IMR-90 (cell line): Measurements from ENCODE around the gene TSPAN4. TPM values are rescaled to one million over a fixed set of nuclear protein-coding genes. Genes with fewer than 3 reads are reported as not detected.

Source experiments
- ATAC-seq: fragments of 200-7000 bp; cut with Tn5 transposase; 2 replicates; pipeline ENCODE4 v1.9.1; 2020; ENCODE audit warnings: low read depth, mild to moderate bottlenecking, moderate library complexity
- BruUV-seq: library from RNA; stranded (reverse); fragments of 400-500 nt; replicated peaks from 2 replicates; lab custom pipeline; 2021; lab: Mats Ljungman, UMichigan
- CTCF ChIA-PET: fragments of 300-600 bp; formaldehyde crosslinking; extraction: SDS; loops from one replicate; lab custom pipeline; 2021; ENCODE audit warnings: antibody characterized with exemption; lab: Yijun Ruan, JAX
- POLR2A ChIA-PET: fragments of 300-600 bp; sonication (Branson Sonifier 250); formaldehyde crosslinking; loops from one replicate; lab custom pipeline; 2022; ENCODE audit warnings: antibody characterized with exemption; ENCODE audit not compliant: unreplicated experiment; lab: Charles Lee
- DNase-seq: peaks from one replicate; pipeline ENCODE4 v3.0.0; 2013
- H2AFZ ChIP-seq: replicated peaks from 2 replicates; pipeline ENCODE3; 2013; ENCODE audit warnings: low read length, mild to moderate bottlenecking; ENCODE audit not compliant: poor library complexity
- H2AK5ac ChIP-seq: 2 replicates; pipeline ENCODE4 v1.6.1; 2013; ENCODE audit warnings: low read depth, low read length, inconsistent platforms
- H2AK9ac ChIP-seq: replicated peaks from 2 replicates; pipeline ENCODE3; 2013; ENCODE audit warnings: mild to moderate bottlenecking, low read depth, low read length, moderate library complexity; ENCODE audit not compliant: poor library complexity
- H2BK120ac ChIP-seq: 2 replicates; pipeline ENCODE4 v1.6.1; 2013; ENCODE audit warnings: low read depth, low read length, inconsistent platforms
- H2BK15ac ChIP-seq: 3 replicates; pipeline ENCODE4 v1.6.1; 2013; ENCODE audit warnings: low read depth, low read length, inconsistent platforms
- H2BK20ac ChIP-seq: 2 replicates; pipeline ENCODE4 v1.6.1; 2013; ENCODE audit warnings: low read depth, mild to moderate bottlenecking, inconsistent platforms, low read length, moderate library complexity
- H2BK5ac ChIP-seq: 2 replicates; pipeline ENCODE4 v1.6.1; 2013; ENCODE audit warnings: mild to moderate bottlenecking, low read depth, low read length, inconsistent platforms; ENCODE audit not compliant: poor library complexity, severe bottlenecking
- H3K14ac ChIP-seq: replicated peaks from 2 replicates; pipeline ENCODE4 v1.6.1; 2013; ENCODE audit warnings: low read depth, low read length, inconsistent platforms
- H3K18ac ChIP-seq: 2 replicates; pipeline ENCODE4 v1.6.1; 2013; ENCODE audit warnings: low read depth, low read length, control low read depth
- H3K23ac ChIP-seq: 2 replicates; pipeline ENCODE4 v1.6.1; 2013; ENCODE audit warnings: low read depth, low read length, inconsistent platforms
- H3K27ac ChIP-seq: 2 replicates; pipeline ENCODE4 v1.5.1; 2013; ENCODE audit warnings: mild to moderate bottlenecking, control low read depth, low read length; ENCODE audit not compliant: insufficient read depth
- H3K27me3 ChIP-seq: 2 replicates; pipeline ENCODE4 v1.6.1; 2013; ENCODE audit warnings: low read length; ENCODE audit not compliant: control insufficient read depth, insufficient read depth
- H3K36me3 ChIP-seq: 2 replicates; pipeline ENCODE4 v1.6.1; 2013; ENCODE audit warnings: low read length, mixed read lengths; ENCODE audit not compliant: control insufficient read depth, insufficient read depth
- H3K4ac ChIP-seq: 2 replicates; pipeline ENCODE4 v1.6.1; 2013; ENCODE audit warnings: low read depth, low read length, inconsistent platforms
- H3K4me1 ChIP-seq: 2 replicates; pipeline ENCODE4 v1.6.1; 2013; ENCODE audit warnings: low read length, mixed read lengths; ENCODE audit not compliant: control insufficient read depth, insufficient read depth
- H3K4me2 ChIP-seq: 2 replicates; pipeline ENCODE4 v1.6.1; 2013; ENCODE audit warnings: low read depth, mild to moderate bottlenecking, control low read depth, low read length, moderate library complexity
- H3K4me3 ChIP-seq: 2 replicates; pipeline ENCODE4 v1.5.1; 2013; ENCODE audit warnings: low read depth, mild to moderate bottlenecking, control low read depth, low read length, moderate library complexity; ENCODE audit not compliant: insufficient read depth
- H3K56ac ChIP-seq: 2 replicates; pipeline ENCODE4 v1.6.1; 2013; ENCODE audit warnings: low read length, inconsistent platforms; ENCODE audit not compliant: insufficient read depth; ENCODE audit errors: extremely low read depth
- H3K79me1 ChIP-seq, 2 experiments: 2 replicates each; pipeline ENCODE4 v1.6.1; 2013; ENCODE audit warnings: low read length in 2 of 2, inconsistent platforms in 1 of 2, low read depth in 1 of 2
- H3K9ac ChIP-seq: 2 replicates; pipeline ENCODE4 v1.6.1; 2013; ENCODE audit warnings: low read depth, low read length, control low read depth
- H3K9me1 ChIP-seq: 2 replicates; pipeline ENCODE4 v1.6.1; 2013; ENCODE audit warnings: low read length, inconsistent platforms; ENCODE audit not compliant: insufficient read depth
- H3K9me3 ChIP-seq: 2 replicates; pipeline ENCODE4 v1.6.1; 2013; ENCODE audit warnings: low read length; ENCODE audit not compliant: control insufficient read depth, insufficient read depth
- H4K20me1 ChIP-seq: 2 replicates; pipeline ENCODE4 v1.6.1; 2013; ENCODE audit warnings: low read length, inconsistent platforms; ENCODE audit not compliant: insufficient read depth
- H4K5ac ChIP-seq: 2 replicates; pipeline ENCODE4 v1.6.1; 2013; ENCODE audit warnings: mild to moderate bottlenecking, low read depth, low read length, control low read depth
- H4K8ac ChIP-seq, 2 experiments: 2 replicates each; pipeline ENCODE4 v1.6.1; 2013; ENCODE audit warnings: low read depth in 2 of 2, low read length in 2 of 2, control low read depth in 1 of 2, inconsistent platforms in 1 of 2
- H4K91ac ChIP-seq: 2 replicates; pipeline ENCODE4 v1.6.1; 2013; ENCODE audit warnings: low read depth, low read length, inconsistent platforms; ENCODE audit not compliant: insufficient read depth
- BHLHE40 ChIP-seq: fragments of 150-350 bp; IDR thresholded peaks from 2 replicates; pipeline ENCODE4 v1.6.1; 2016; ENCODE audit warnings: mild to moderate bottlenecking, low read depth, low read length
- CHD1 ChIP-seq: IDR thresholded peaks from 2 replicates; pipeline ENCODE4 v1.6.1; 2012; ENCODE audit warnings: low read depth, low read length, improper control_type of control experiment
- ELK1 ChIP-seq: fragments of 150-350 bp; IDR thresholded peaks from 2 replicates; pipeline ENCODE4 v1.6.1; 2016; ENCODE audit warnings: low read depth, mild to moderate bottlenecking, low read length, moderate library complexity, borderline replicate concordance
- FOS ChIP-seq: fragments of 150-350 bp; IDR thresholded peaks from 2 replicates; pipeline ENCODE4 v1.6.1; 2016; ENCODE audit warnings: low read depth, low read length
- MAZ ChIP-seq: IDR thresholded peaks from 2 replicates; pipeline ENCODE4 v1.6.1; 2012; ENCODE audit warnings: low read depth, mild to moderate bottlenecking, low read length, improper control_type of control experiment, moderate library complexity, borderline replicate concordance
- NFE2L2 ChIP-seq: fragments of 150-350 bp; IDR thresholded peaks from 2 replicates; pipeline ENCODE4 v1.6.1; 2016; ENCODE audit warnings: low read depth, mild to moderate bottlenecking, low read length
- POLR2A ChIP-seq: IDR thresholded peaks from 2 replicates; pipeline ENCODE4 v1.6.1; 2012; ENCODE audit warnings: mild to moderate bottlenecking, low read depth, low read length
- RAD21 ChIP-seq: IDR thresholded peaks from 2 replicates; pipeline ENCODE4 v1.6.1; 2012; ENCODE audit warnings: low read length, improper control_type of control experiment
- RCOR1 ChIP-seq: IDR thresholded peaks from 2 replicates; pipeline ENCODE4 v1.6.1; 2012; ENCODE audit warnings: mild to moderate bottlenecking, low read length, improper control_type of control experiment; ENCODE audit not compliant: insufficient replicate concordance
- SMC3 ChIP-seq: fragments of 150-350 bp; IDR thresholded peaks from 2 replicates; pipeline ENCODE4 v1.6.1; 2016; ENCODE audit warnings: low read depth, mild to moderate bottlenecking, antibody characterized with exemption, low read length, moderate library complexity
- WGBS, 2 experiments: methylation state at CpG; one replicate each; pipeline versions ENCODE4 v1.1.5 to v1.1.7; 2013; ENCODE audit warnings: missing lambda C conversion rate in 2 of 2; ENCODE audit not compliant: insufficient read length in 1 of 2; ENCODE audit errors: extremely low coverage in 2 of 2; 5-methylcytosine and 5-hydroxymethylcytosine counted together
- dilution Hi-C: fragments of 300-500 bp; cut with HindIII; formaldehyde crosslinking; loops from one replicate; pipeline ENCODE4 v1.14.3; 2018; ENCODE audit warnings: low sequenced_read_pairs; ENCODE audit not compliant: unreplicated experiment
- in situ Hi-C: fragments of 300-500 bp; cut with MboI; formaldehyde crosslinking; loops from 3 replicates; pipeline ENCODE4 v1.14.3; 2019; ENCODE audit warnings: low sequenced_read_pairs, inconsistent platforms, mixed read lengths
- intact Hi-C: fragments of 100-400 bp; cut with micrococcal nuclease; formaldehyde crosslinking; loops from 2 replicates; pipeline ENCODE4 v1.10.0; 2022
- polyA plus RNA-seq, 3 experiments: library from polyadenylated mRNA; depleted of rRNA; stranded (reverse); fragments of >200 nt; gene quantifications; 2 replicates each; pipeline ENCODE4 v1.2.3, GENCODE V29; 2012; ENCODE audit warnings: low replicate concordance in 1 of 3
- total RNA-seq: library from RNA; depleted of rRNA; stranded (reverse); fragments of >200 nt; gene quantifications from 2 replicates; pipeline ENCODE4 v1.2.3, GENCODE V29; 2012

TSPAN4 gene
- total and polyA plus RNA-seq, 2 of the 4 experiments (the other 2 are of a cell fraction), result 161 to 293 TPM

- dilution Hi-C loops, result no loop called here
Observed at GRCh38 chr11:834371-835316, 8.0 kb upstream of the TSPAN4 start.

More at GRCh38 chr11:834371-835316, 8.0 kb upstream of the TSPAN4 start:
- peak overlapping the region in 1 of 2 experiments; percentile 65; a peak in 2 of 4 replicates for H4K8ac ChIP-seq
- POLR2A ChIA-PET, result interaction anchor here (0.6 to 1.9 kb wide), 5 partner anchors 8 to 16 kb away, joined by 3 to 6 read pairs (median 4); partner anchors contain the start of genes PNPLA2 and TSPAN4
- H2AK5ac ChIP-seq, result peak overlapping the region; percentile 88
- H3K9me3 ChIP-seq, result no peaks in the 10 kb centered on the region
- ATAC-seq, result peak; percentile 27
- peak overlapping the region; percentile 93 for H2BK5ac ChIP-seq
- TF ChIP-seq MAZ (peak; percentile 79; the same call in 1 of the 2 replicates), RAD21 (no peak), CHD1 (no peak), ELK1 (no peak), FOS (peak; percentile 81), POLR2A (no peak), BHLHE40 (peak; percentile 41; the same call in 1 of the 2 replicates), NFE2L2 (peak; percentile 55; the same call in 1 of the 2 replicates), SMC3 (no peak), RCOR1 (no peak)
- peaks cover 19 to 65% of the 10 kb centered on the region in 2 experiments for H3K79me1 ChIP-seq
- H2AFZ ChIP-seq, result no peak overlapping the region
- H3K14ac ChIP-seq, result peak overlapping the region; percentile 19; the same call in 1 of the 2 replicates
- H3K36me3 ChIP-seq, result peaks cover 35% of the 10 kb centered on the region
- H3K27me3 ChIP-seq, result no peaks in the 10 kb centered on the region
- 68% methylated on average over 10 of the region's 31 CpGs; no CpG with 5 or more reads in 1 of the 2 experiments for whole genome bisulfite sequencing, 2 experiments
- peak; percentile 69 for DNase-seq
- H3K18ac ChIP-seq, result no peak overlapping the region; the same call in 1 of the 2 replicates
- peak overlapping the region; percentile 37; the same call in 1 of the 2 replicates for H2BK120ac ChIP-seq
- in situ Hi-C loops (no loop called here), intact Hi-C loops (no loop called here)
- peak overlapping the region; percentile 90 for H3K4ac ChIP-seq
- H4K91ac ChIP-seq, result peak overlapping the region; percentile 2
- H4K20me1 ChIP-seq, result peaks cover 71% of the 10 kb centered on the region
- H4K5ac ChIP-seq, result peak overlapping the region; percentile 67; the same call in 1 of the 2 replicates
- no peak overlapping the region for H3K56ac ChIP-seq
- peak overlapping the region; percentile 2; the same call in 1 of the 2 replicates for H3K23ac ChIP-seq
- peak overlapping the region; percentile 31; the same call in 1 of the 2 replicates for H3K9ac ChIP-seq
- H3K9me1 ChIP-seq, result peaks cover 21% of the 10 kb centered on the region
- peaks cover 34% of the 10 kb centered on the region for H3K4me1 ChIP-seq
- CTCF ChIA-PET, result interaction anchor here (0.8 kb wide), 2 partner anchors 8 to 37 kb away, joined by 3 read pairs; partner anchors contain the start of gene TSPAN4
- peak overlapping the region; percentile 10 for H2AK9ac ChIP-seq
- BruUV-seq, result no TSS peak
- no peak overlapping the region for H2BK15ac ChIP-seq
- H3K4me2 ChIP-seq, result peak overlapping the region; percentile 83
- peak overlapping the region; percentile 16 for H3K4me3 ChIP-seq
- H2BK20ac ChIP-seq, result peak overlapping the region; percentile 25; the same call in 1 of the 2 replicates
- peak overlapping the region; percentile 80 for H3K27ac ChIP-seq
